Measurements from ENCODE around the gene SPRR2D.
"Not testable (repeated sequence)": the region's sequence is repeated elsewhere in the genome, so short reads cannot be mapped to it uniquely, and the experiment has no call there.

Gene SPRR2D

GRCh38 chr1:153056111-153056510 is 15.2 kb upstream of the SPRR2D start:
- H3K4me3 ChIP-seq (ENCODE audit: low read depth in 1 of 2, low read length in 2 of 2); H3K9me3 ChIP-seq (ENCODE audit: control insufficient read depth in 1 of 2, low read length in 2 of 2); H3K36me3 ChIP-seq (ENCODE audit: control insufficient read depth in 1 of 2, insufficient read depth in 2 of 2, low read length in 2 of 2); H3K27me3 ChIP-seq (ENCODE audit: control insufficient read depth in 1 of 2, insufficient read depth in 2 of 2, low read length in 2 of 2); H3K27ac ChIP-seq (ENCODE audit: low read depth, low read length); H3K9ac ChIP-seq (ENCODE audit: low read depth in 1 of 2, low read length in 2 of 2); H3K4me1 ChIP-seq (ENCODE audit: control insufficient read depth in 1 of 2, insufficient read depth in 2 of 2, low read length in 2 of 2): not testable (repeated sequence)

GRCh38 chr1:153049211-153049610 is 8.3 kb upstream of the SPRR2D start:
- Histone ChIP-seq H3K27ac (ENCODE audit: low read depth, low read length) (no peak overlapping the region), H3K4me1 (ENCODE audit: control insufficient read depth in 1 of 2, insufficient read depth in 2 of 2, low read length in 2 of 2) (no peaks in the 10 kb centered on the region), H3K36me3 (ENCODE audit: control insufficient read depth in 1 of 2, insufficient read depth in 2 of 2, low read length in 2 of 2) (no peaks in the 10 kb centered on the region), H3K27me3 (ENCODE audit: control insufficient read depth in 1 of 2, insufficient read depth in 2 of 2, low read length in 2 of 2) (no peaks in the 10 kb centered on the region), H3K9ac (ENCODE audit: low read depth in 1 of 2, low read length in 2 of 2) (no peak overlapping the region), H3K4me3 (ENCODE audit: low read depth in 1 of 2, low read length in 2 of 2) (no peak overlapping the region), H3K9me3 (ENCODE audit: control insufficient read depth in 1 of 2, low read length in 2 of 2) (no peaks in the 10 kb centered on the region)

GRCh38 chr1:153035211-153035610 is 5.7 kb downstream of the SPRR2D start:
- Histone ChIP-seq H3K36me3 (ENCODE audit: control insufficient read depth in 1 of 2, insufficient read depth in 2 of 2, low read length in 2 of 2) (no peaks in the 10 kb centered on the region), H3K27me3 (ENCODE audit: control insufficient read depth in 1 of 2, insufficient read depth in 2 of 2, low read length in 2 of 2) (no peaks in the 10 kb centered on the region), H3K9me3 (ENCODE audit: control insufficient read depth in 1 of 2, low read length in 2 of 2) (no peaks in the 10 kb centered on the region), H3K9ac (ENCODE audit: low read depth in 1 of 2, low read length in 2 of 2) (no peak overlapping the region), H3K27ac (ENCODE audit: low read depth, low read length) (no peak overlapping the region), H3K4me3 (ENCODE audit: low read depth in 1 of 2, low read length in 2 of 2) (no peak overlapping the region), H3K4me1 (ENCODE audit: control insufficient read depth in 1 of 2, insufficient read depth in 2 of 2, low read length in 2 of 2) (no peaks in the 10 kb centered on the region)

- Histone ChIP-seq H3K4me3 (ENCODE audit: low read depth in 1 of 2, low read length in 2 of 2) (no peak overlapping the region), H3K9ac (ENCODE audit: low read depth in 1 of 2, low read length in 2 of 2) (no peak overlapping the region), H3K36me3 (ENCODE audit: control insufficient read depth in 1 of 2, insufficient read depth in 2 of 2, low read length in 2 of 2) (no peaks in the 10 kb centered on the region), H3K4me1 (ENCODE audit: control insufficient read depth in 1 of 2, insufficient read depth in 2 of 2, low read length in 2 of 2) (no peaks in the 10 kb centered on the region), H3K9me3 (ENCODE audit: control insufficient read depth in 1 of 2, low read length in 2 of 2) (no peaks in the 10 kb centered on the region), H3K27me3 (ENCODE audit: control insufficient read depth in 1 of 2, insufficient read depth in 2 of 2, low read length in 2 of 2) (no peaks in the 10 kb centered on the region), H3K27ac (ENCODE audit: low read depth, low read length) (no peak overlapping the region)
These were observed 8.1 kb downstream of the SPRR2D start for GRCh38 chr1:153032677-153033308.

- no peak overlapping the region for H3K27ac ChIP-seq (ENCODE audit: low read depth, low read length)
- no peaks in the 10 kb centered on the region for H3K9me3 ChIP-seq (ENCODE audit: control insufficient read depth in 1 of 2, low read length in 2 of 2)
- H3K27me3 ChIP-seq (ENCODE audit: control insufficient read depth in 1 of 2, insufficient read depth in 2 of 2, low read length in 2 of 2) = no peaks in the 10 kb centered on the region
- H3K36me3 ChIP-seq (ENCODE audit: control insufficient read depth in 1 of 2, insufficient read depth in 2 of 2, low read length in 2 of 2) = no peaks in the 10 kb centered on the region
- H3K9ac ChIP-seq (ENCODE audit: low read depth in 1 of 2, low read length in 2 of 2) = no peak overlapping the region
- no peak overlapping the region for H3K4me3 ChIP-seq (ENCODE audit: low read depth in 1 of 2, low read length in 2 of 2)
- H3K4me1 ChIP-seq (ENCODE audit: control insufficient read depth in 1 of 2, insufficient read depth in 2 of 2, low read length in 2 of 2) = no peaks in the 10 kb centered on the region
These were observed 8.8 kb downstream of the SPRR2D start for GRCh38 chr1:153032073-153032472.

- no peaks in the 10 kb centered on the region for H3K27me3 ChIP-seq (ENCODE audit: control insufficient read depth in 1 of 2, insufficient read depth in 2 of 2, low read length in 2 of 2)
- no peak within 1 kb of the TSS for H3K4me3 ChIP-seq (ENCODE audit: low read depth in 1 of 2, low read length in 2 of 2)
- no peaks in the 10 kb centered on the region for H3K9me3 ChIP-seq (ENCODE audit: control insufficient read depth in 1 of 2, low read length in 2 of 2)
- no peak within 1 kb of the TSS for H3K9ac ChIP-seq (ENCODE audit: low read depth in 1 of 2, low read length in 2 of 2)
- H3K4me1 ChIP-seq (ENCODE audit: control insufficient read depth in 1 of 2, insufficient read depth in 2 of 2, low read length in 2 of 2) = no peaks in the 10 kb centered on the region
- no peaks in the 10 kb centered on the region for H3K36me3 ChIP-seq (ENCODE audit: control insufficient read depth in 1 of 2, insufficient read depth in 2 of 2, low read length in 2 of 2)
- H3K27ac ChIP-seq (ENCODE audit: low read depth, low read length) = no peak within 1 kb of the TSS
These were observed 10.0 kb downstream of the SPRR2D start, which contains the start of gene SPRR1B for GRCh38 chr1:153030895-153031294. Gene SPRR1B, plus strand, starts transcription at chr1:153031203. Its CDS starts 1,143 bp downstream, at chr1:153032346.

- no peak overlapping the region for H3K4me3 ChIP-seq (ENCODE audit: low read depth in 1 of 2, low read length in 2 of 2)
- no peaks in the 10 kb centered on the region for H3K36me3 ChIP-seq (ENCODE audit: control insufficient read depth in 1 of 2, insufficient read depth in 2 of 2, low read length in 2 of 2)
- H3K4me1 ChIP-seq (ENCODE audit: control insufficient read depth in 1 of 2, insufficient read depth in 2 of 2, low read length in 2 of 2) = no peaks in the 10 kb centered on the region
- H3K9ac ChIP-seq (ENCODE audit: low read depth in 1 of 2, low read length in 2 of 2) = no peak overlapping the region
- no peaks in the 10 kb centered on the region for H3K27me3 ChIP-seq (ENCODE audit: control insufficient read depth in 1 of 2, insufficient read depth in 2 of 2, low read length in 2 of 2)
- no peak overlapping the region for H3K27ac ChIP-seq (ENCODE audit: low read depth, low read length)
- H3K9me3 ChIP-seq (ENCODE audit: control insufficient read depth in 1 of 2, low read length in 2 of 2) = no peaks in the 10 kb centered on the region
These were observed 12.2 kb downstream of the SPRR2D start for GRCh38 chr1:153028766-153029165.

- H3K4me3 ChIP-seq (ENCODE audit: low read depth in 1 of 2, low read length in 2 of 2) = no peak overlapping the region
- H3K27ac ChIP-seq (ENCODE audit: low read depth, low read length) = no peak overlapping the region
- no peaks in the 10 kb centered on the region for H3K9me3 ChIP-seq (ENCODE audit: control insufficient read depth in 1 of 2, low read length in 2 of 2)
- no peaks in the 10 kb centered on the region for H3K4me1 ChIP-seq (ENCODE audit: control insufficient read depth in 1 of 2, insufficient read depth in 2 of 2, low read length in 2 of 2)
- H3K9ac ChIP-seq (ENCODE audit: low read depth in 1 of 2, low read length in 2 of 2) = no peak overlapping the region
- H3K27me3 ChIP-seq (ENCODE audit: control insufficient read depth in 1 of 2, insufficient read depth in 2 of 2, low read length in 2 of 2) = no peaks in the 10 kb centered on the region
- H3K36me3 ChIP-seq (ENCODE audit: control insufficient read depth in 1 of 2, insufficient read depth in 2 of 2, low read length in 2 of 2) = no peaks in the 10 kb centered on the region
These were observed 15.1 kb downstream of the SPRR2D start for GRCh38 chr1:153025797-153026196.

GRCh38 chr1:153024413-153024812 is 16.5 kb downstream of the SPRR2D start:
- Histone ChIP-seq H3K27ac (ENCODE audit: low read depth, low read length) (no peak overlapping the region), H3K36me3 (ENCODE audit: control insufficient read depth in 1 of 2, insufficient read depth in 2 of 2, low read length in 2 of 2) (no peaks in the 10 kb centered on the region)

GRCh38 chr1:153023109-153023508 is 17.8 kb downstream of the SPRR2D start:
- no peaks in the 10 kb centered on the region for H3K9me3 ChIP-seq (ENCODE audit: control insufficient read depth in 1 of 2, low read length in 2 of 2)
- H3K36me3 ChIP-seq (ENCODE audit: control insufficient read depth in 1 of 2, insufficient read depth in 2 of 2, low read length in 2 of 2) = no peaks in the 10 kb centered on the region
- no peak overlapping the region for H3K27ac ChIP-seq (ENCODE audit: low read depth, low read length)
- H3K4me1 ChIP-seq (ENCODE audit: control insufficient read depth in 1 of 2, insufficient read depth in 2 of 2, low read length in 2 of 2) = no peaks in the 10 kb centered on the region
- no peaks in the 10 kb centered on the region for H3K27me3 ChIP-seq (ENCODE audit: control insufficient read depth in 1 of 2, insufficient read depth in 2 of 2, low read length in 2 of 2)
- no peak overlapping the region for H3K4me3 ChIP-seq (ENCODE audit: low read depth in 1 of 2, low read length in 2 of 2)
- no peak overlapping the region for H3K9ac ChIP-seq (ENCODE audit: low read depth in 1 of 2, low read length in 2 of 2)

More at GRCh38 chr1:153024413-153024812, 16.5 kb downstream of the SPRR2D start:
- Histone ChIP-seq H3K4me1 (ENCODE audit: control insufficient read depth in 1 of 2, insufficient read depth in 2 of 2, low read length in 2 of 2) (no peaks in the 10 kb centered on the region), H3K9ac (ENCODE audit: low read depth in 1 of 2, low read length in 2 of 2) (no peak overlapping the region), H3K4me3 (ENCODE audit: low read depth in 1 of 2, low read length in 2 of 2) (no peak overlapping the region), H3K9me3 (ENCODE audit: control insufficient read depth in 1 of 2, low read length in 2 of 2) (no peaks in the 10 kb centered on the region), H3K27me3 (ENCODE audit: control insufficient read depth in 1 of 2, insufficient read depth in 2 of 2, low read length in 2 of 2) (no peaks in the 10 kb centered on the region)

- not testable (repeated sequence) for H3K4me1 ChIP-seq (ENCODE audit: control insufficient read depth in 1 of 2, insufficient read depth in 2 of 2, low read length in 2 of 2); H3K27ac ChIP-seq (ENCODE audit: low read depth, low read length); H3K27me3 ChIP-seq (ENCODE audit: control insufficient read depth in 1 of 2, insufficient read depth in 2 of 2, low read length in 2 of 2); H3K9ac ChIP-seq (ENCODE audit: low read depth in 1 of 2, low read length in 2 of 2); H3K36me3 ChIP-seq (ENCODE audit: control insufficient read depth in 1 of 2, insufficient read depth in 2 of 2, low read length in 2 of 2); H3K4me3 ChIP-seq (ENCODE audit: low read depth in 1 of 2, low read length in 2 of 2); H3K9me3 ChIP-seq (ENCODE audit: control insufficient read depth in 1 of 2, low read length in 2 of 2)
These were observed 18.6 kb downstream of the SPRR2D start for GRCh38 chr1:153022340-153022739.
